ENCODE results near the gene CELSR3.

DNA sequence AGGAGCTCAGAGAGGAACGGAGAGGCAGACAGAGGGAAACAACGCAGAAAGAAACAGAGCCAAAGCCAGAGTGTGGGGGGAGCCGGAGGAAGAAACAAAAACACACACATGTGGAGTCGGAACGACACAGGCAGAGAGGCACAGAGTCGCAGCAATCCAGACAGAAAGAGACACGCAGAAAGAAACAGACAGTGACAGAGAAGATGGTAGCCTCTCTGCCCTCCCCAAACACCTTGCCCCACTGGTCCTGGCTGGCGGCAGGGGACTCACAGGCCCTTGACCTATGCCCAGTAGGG is 21.3 kb upstream of the CELSR3 start:
- TF ChIP-seq, protein P1, sequence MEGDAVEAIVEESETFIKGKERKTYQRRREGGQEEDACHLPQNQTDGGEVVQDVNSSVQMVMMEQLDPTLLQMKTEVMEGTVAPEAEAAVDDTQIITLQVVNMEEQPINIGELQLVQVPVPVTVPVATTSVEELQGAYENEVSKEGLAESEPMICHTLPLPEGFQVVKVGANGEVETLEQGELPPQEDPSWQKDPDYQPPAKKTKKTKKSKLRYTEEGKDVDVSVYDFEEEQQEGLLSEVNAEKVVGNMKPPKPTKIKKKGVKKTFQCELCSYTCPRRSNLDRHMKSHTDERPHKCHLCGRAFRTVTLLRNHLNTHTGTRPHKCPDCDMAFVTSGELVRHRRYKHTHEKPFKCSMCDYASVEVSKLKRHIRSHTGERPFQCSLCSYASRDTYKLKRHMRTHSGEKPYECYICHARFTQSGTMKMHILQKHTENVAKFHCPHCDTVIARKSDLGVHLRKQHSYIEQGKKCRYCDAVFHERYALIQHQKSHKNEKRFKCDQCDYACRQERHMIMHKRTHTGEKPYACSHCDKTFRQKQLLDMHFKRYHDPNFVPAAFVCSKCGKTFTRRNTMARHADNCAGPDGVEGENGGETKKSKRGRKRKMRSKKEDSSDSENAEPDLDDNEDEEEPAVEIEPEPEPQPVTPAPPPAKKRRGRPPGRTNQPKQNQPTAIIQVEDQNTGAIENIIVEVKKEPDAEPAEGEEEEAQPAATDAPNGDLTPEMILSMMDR (IDR thresholded peaks at IDR 0.05; ENCODE audit: insufficient read depth, low read length) = no peak
- TF ChIP-seq POLR2AphosphoS5 (IDR thresholded peaks at IDR 0.05; ENCODE audit: low read depth) = no peak
- no peak for TF ChIP-seq REST (IDR thresholded peaks at IDR 0.05; ENCODE audit: insufficient replicate concordance, low read depth)
- TF ChIP-seq GABPA (IDR thresholded peaks at IDR 0.05; ENCODE audit: low read depth) = no peak
- TF ChIP-seq SPI1 (IDR thresholded peaks at IDR 0.05; ENCODE audit: borderline replicate concordance, low read depth) = no peak

All from HL-60 (cell line).